Tibial nerve (tissue), 4 donors: Measurements from ENCODE around the gene PRELID1.
"Not testable (repeated sequence)": the region's sequence is repeated elsewhere in the genome, so short reads cannot be mapped to it uniquely, and the experiment has no call there.

Experiments used
- EP300 ChIP-seq, 2 donors: sonication (generic); formaldehyde crosslinking; IDR thresholded peaks; one replicate each; pipeline ENCODE4 v1.6.1; 2017; ENCODE audit warnings: antibody characterized with exemption in 2 of 2, mild to moderate bottlenecking in 1 of 2
- POLR2A ChIP-seq, 2 donors: fragments of 450-650 bp; IDR thresholded peaks; one replicate each; pipeline ENCODE4 v1.6.1; 2017; ENCODE audit warnings: antibody characterized with exemption in 2 of 2, mild to moderate bottlenecking in 2 of 2, moderate library complexity in 2 of 2
- TF ChIP-seq, protein P1 (sequence below), 5 experiments: fragments of 200-600 bp in 3 of 5; fragments of 450-650 bp in 2 of 5; sonication (generic) in 3 of 5; IDR thresholded peaks; one replicate each; pipeline ENCODE4 v1.5.1; 2016 to 2019; ENCODE audit warnings: antibody characterized with exemption in 5 of 5, mild to moderate bottlenecking in 3 of 5, moderate library complexity in 2 of 5

GRCh38 chr5:177306103-177306640 lies 2.6 kb downstream of the PRELID1 start:
- not testable (repeated sequence) for TF ChIP-seq POLR2A, EP300 (IDR thresholded peaks at IDR 0.05)
- TF ChIP-seq, protein P1, sequence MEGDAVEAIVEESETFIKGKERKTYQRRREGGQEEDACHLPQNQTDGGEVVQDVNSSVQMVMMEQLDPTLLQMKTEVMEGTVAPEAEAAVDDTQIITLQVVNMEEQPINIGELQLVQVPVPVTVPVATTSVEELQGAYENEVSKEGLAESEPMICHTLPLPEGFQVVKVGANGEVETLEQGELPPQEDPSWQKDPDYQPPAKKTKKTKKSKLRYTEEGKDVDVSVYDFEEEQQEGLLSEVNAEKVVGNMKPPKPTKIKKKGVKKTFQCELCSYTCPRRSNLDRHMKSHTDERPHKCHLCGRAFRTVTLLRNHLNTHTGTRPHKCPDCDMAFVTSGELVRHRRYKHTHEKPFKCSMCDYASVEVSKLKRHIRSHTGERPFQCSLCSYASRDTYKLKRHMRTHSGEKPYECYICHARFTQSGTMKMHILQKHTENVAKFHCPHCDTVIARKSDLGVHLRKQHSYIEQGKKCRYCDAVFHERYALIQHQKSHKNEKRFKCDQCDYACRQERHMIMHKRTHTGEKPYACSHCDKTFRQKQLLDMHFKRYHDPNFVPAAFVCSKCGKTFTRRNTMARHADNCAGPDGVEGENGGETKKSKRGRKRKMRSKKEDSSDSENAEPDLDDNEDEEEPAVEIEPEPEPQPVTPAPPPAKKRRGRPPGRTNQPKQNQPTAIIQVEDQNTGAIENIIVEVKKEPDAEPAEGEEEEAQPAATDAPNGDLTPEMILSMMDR (IDR thresholded peaks at IDR 0.05) = not testable (repeated sequence)
